Mesendoderm (in vitro differentiated cells): ENCODE results near the gene DEGS2.

Experiments
- DNase-seq: peaks from one replicate; pipeline ENCODE4 v3.0.0; 2013
- H2AK5ac ChIP-seq: 2 replicates; pipeline ENCODE4 v1.6.1; 2013; ENCODE audit warnings: low read length, inconsistent platforms
- H2BK120ac ChIP-seq: 2 replicates; pipeline ENCODE4 v1.6.1; 2013; ENCODE audit warnings: low read depth, mild to moderate bottlenecking, low read length, moderate library complexity, mixed read lengths
- H2BK15ac ChIP-seq: replicated peaks from 2 replicates; pipeline ENCODE4 v1.6.1; 2013; ENCODE audit warnings: low read depth, mild to moderate bottlenecking, moderate library complexity
- H2BK5ac ChIP-seq: 2 replicates; pipeline ENCODE4 v1.6.1; 2013; ENCODE audit warnings: low read length, inconsistent platforms
- H3K18ac ChIP-seq: 2 replicates; pipeline ENCODE4 v1.6.1; 2013; ENCODE audit warnings: mild to moderate bottlenecking, low read length, mixed read lengths
- H3K23ac ChIP-seq: one replicate; pipeline ENCODE4 v1.6.1; 2013; ENCODE audit warnings: low read length
- H3K27ac ChIP-seq: 2 replicates; pipeline ENCODE4 v1.5.1; 2013; ENCODE audit warnings: low read depth, mild to moderate bottlenecking, inconsistent platforms, low read length, moderate library complexity
- H3K27me3 ChIP-seq: 2 replicates; pipeline ENCODE4 v1.6.1; 2013; ENCODE audit warnings: low read length, control low read depth, mild to moderate bottlenecking, inconsistent platforms; ENCODE audit not compliant: insufficient read depth, poor library complexity
- H3K36me3 ChIP-seq: 2 replicates; pipeline ENCODE4 v1.6.1; 2013; ENCODE audit warnings: low read length, inconsistent platforms; ENCODE audit not compliant: control insufficient read depth, insufficient read depth
- H3K4ac ChIP-seq: one replicate; pipeline ENCODE4 v1.6.1; 2013; ENCODE audit warnings: low read depth, mild to moderate bottlenecking, low read length, moderate library complexity
- H3K4me1 ChIP-seq: 2 replicates; pipeline ENCODE4 v1.6.1; 2013; ENCODE audit warnings: low read depth, low read length, inconsistent platforms; ENCODE audit not compliant: control insufficient read depth
- H3K4me2 ChIP-seq: 2 replicates; pipeline ENCODE4 v1.6.1; 2013; ENCODE audit warnings: low read length
- H3K4me3 ChIP-seq: 2 replicates; pipeline ENCODE4 v1.5.1; 2013; ENCODE audit warnings: mild to moderate bottlenecking, low read length
- H3K56ac ChIP-seq: one replicate; pipeline ENCODE4 v1.6.1; 2013; ENCODE audit warnings: low read length
- H3K79me1 ChIP-seq: 2 replicates; pipeline ENCODE4 v1.6.1; 2013; ENCODE audit warnings: low read length, inconsistent platforms
- H3K79me2 ChIP-seq: 2 replicates; pipeline ENCODE4 v1.6.1; 2013; ENCODE audit warnings: mild to moderate bottlenecking, low read length; ENCODE audit not compliant: control insufficient read depth, insufficient read depth
- H3K9ac ChIP-seq: 2 replicates; pipeline ENCODE4 v1.6.1; 2013; ENCODE audit warnings: low read length, inconsistent platforms
- H4K5ac ChIP-seq: one replicate; pipeline ENCODE4 v1.6.1; 2013; ENCODE audit warnings: low read length
- H4K8ac ChIP-seq: one replicate; pipeline ENCODE4 v1.6.1; 2013; ENCODE audit warnings: low read depth, mild to moderate bottlenecking, control low read depth, low read length, moderate library complexity
- WGBS: extraction: QIAGEN DNeasy Blood & Tissue Kit; methylation state at CpG from one replicate; pipeline ENCODE4 v1.1.7; 2013; ENCODE audit warnings: low lambda C conversion rate, missing lambda C conversion rate; ENCODE audit not compliant: insufficient coverage; ENCODE audit errors: extremely low coverage; 5-methylcytosine and 5-hydroxymethylcytosine counted together

The DEGS2 gene

DNA sequence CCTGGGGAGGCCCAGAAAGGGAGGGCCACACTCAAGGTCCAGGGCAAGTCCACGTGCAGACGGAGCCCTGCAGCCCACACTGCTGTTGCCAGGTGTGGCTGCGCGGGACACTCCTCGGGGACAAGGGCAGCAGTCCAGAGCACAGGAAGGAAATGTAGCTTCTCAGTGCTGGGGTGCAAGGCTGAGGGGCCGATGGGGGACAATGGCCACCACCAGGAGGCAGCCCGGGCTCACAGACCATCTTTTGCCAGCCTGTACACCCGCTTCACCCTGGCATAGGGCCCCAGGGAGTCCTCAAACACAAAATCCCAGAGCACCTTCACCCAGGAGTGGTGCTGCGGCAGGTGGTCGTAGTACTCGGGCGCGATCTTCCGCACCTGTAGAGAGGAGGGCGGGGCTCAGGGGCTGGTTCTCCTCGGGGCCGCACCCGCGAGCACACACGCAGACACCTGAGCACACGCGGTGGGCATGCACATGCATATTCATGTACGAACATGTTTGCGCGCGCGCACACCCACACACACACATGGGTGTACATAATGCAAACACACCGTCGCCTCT, 12.8 kb downstream of the DEGS2 start:
- H2AK5ac ChIP-seq: no peak overlapping the region
- no peak overlapping the region for H3K23ac ChIP-seq
- no peak overlapping the region for H2BK15ac ChIP-seq
- no peak overlapping the region for H3K4me2 ChIP-seq
- H3K4me3 ChIP-seq: no peak overlapping the region
- H3K27me3 ChIP-seq: no peaks in the 10 kb centered on the region
- no peaks in the 10 kb centered on the region for H3K79me2 ChIP-seq
- no peaks in the 10 kb centered on the region for H3K79me1 ChIP-seq
- no peak overlapping the region for H3K9ac ChIP-seq
- no peak overlapping the region for H2BK5ac ChIP-seq
- no peak for DNase-seq
- H3K36me3 ChIP-seq: no peaks in the 10 kb centered on the region
- H4K5ac ChIP-seq: no peak overlapping the region
- no CpG with 5 or more reads among the region's 29 CpGs for WGBS
- H3K56ac ChIP-seq: no peak overlapping the region
- no peak overlapping the region for H3K18ac ChIP-seq
- no peak overlapping the region for H3K27ac ChIP-seq
- H2BK120ac ChIP-seq: no peak overlapping the region
- H3K4ac ChIP-seq: no peak overlapping the region
- no peak overlapping the region for H4K8ac ChIP-seq
- H3K4me1 ChIP-seq: no peaks in the 10 kb centered on the region

- Histone ChIP-seq H2AK5ac (no peak overlapping the region), H3K56ac (no peak overlapping the region), H3K36me3 (no peaks in the 10 kb centered on the region), H2BK15ac (no peak overlapping the region), H3K4me1 (no peaks in the 10 kb centered on the region), H3K4me2 (no peak overlapping the region), H3K27ac (no peak overlapping the region), H3K27me3 (no peaks in the 10 kb centered on the region), H3K18ac (no peak overlapping the region), H4K5ac (no peak overlapping the region), H3K4ac (no peak overlapping the region), H2BK5ac (no peak overlapping the region), H4K8ac (no peak overlapping the region), H3K79me2 (no peaks in the 10 kb centered on the region), H3K23ac (no peak overlapping the region), H3K9ac (no peak overlapping the region), H2BK120ac (no peak overlapping the region), H3K79me1 (no peaks in the 10 kb centered on the region), H3K4me3 (no peak overlapping the region)
- no CpG with 5 or more reads among the region's 27 CpGs for WGBS
- DNase-seq: no peak
Observed at GRCh38 chr14:100145682-100146464, 13.6 kb downstream of the DEGS2 start.

DNA sequence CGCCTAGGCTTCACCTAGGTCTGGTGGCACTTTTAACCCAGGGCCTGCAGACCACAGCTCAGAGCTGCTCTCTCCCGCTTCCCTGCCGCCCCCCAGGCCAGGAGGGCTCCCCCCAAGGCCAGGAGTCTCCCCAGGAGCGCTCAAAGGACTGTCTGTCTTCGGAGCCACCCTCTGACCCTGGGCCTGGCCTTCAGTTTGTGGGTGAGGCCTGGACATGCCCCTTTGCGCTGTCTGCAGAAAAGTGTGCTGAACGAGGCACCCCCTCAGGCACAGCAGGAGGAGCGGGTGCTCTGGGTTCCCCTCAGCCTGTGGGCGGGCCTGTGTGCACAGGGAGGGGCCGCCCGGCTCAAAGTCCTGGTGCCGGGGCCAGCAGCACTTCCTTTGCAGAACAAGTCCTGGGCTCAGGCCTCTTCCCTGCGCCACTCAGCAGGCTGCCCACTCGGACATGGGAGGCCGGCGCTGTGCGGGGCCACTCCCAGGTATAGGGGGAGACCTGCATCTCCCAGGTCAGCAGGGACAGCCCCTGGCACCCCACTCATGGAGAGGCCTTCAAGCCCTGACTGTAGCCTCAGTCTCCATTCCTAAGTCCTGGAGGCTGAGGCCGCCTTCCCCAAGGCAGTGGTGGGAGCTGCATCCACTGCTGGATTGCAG, 14.3 kb downstream of the DEGS2 start:
- H3K79me1 ChIP-seq: no peaks in the 10 kb centered on the region
- H3K79me2 ChIP-seq: no peaks in the 10 kb centered on the region
- H3K27me3 ChIP-seq: no peaks in the 10 kb centered on the region
- H3K4me3 ChIP-seq: no peak overlapping the region
- H4K8ac ChIP-seq: no peak overlapping the region
- no peak overlapping the region for H3K9ac ChIP-seq
- H3K18ac ChIP-seq: no peak overlapping the region
- H2BK5ac ChIP-seq: no peak overlapping the region
- no peak overlapping the region for H3K27ac ChIP-seq
- no peak overlapping the region for H3K56ac ChIP-seq
- WGBS: no CpG with 5 or more reads among the region's 18 CpGs
- H2BK120ac ChIP-seq: no peak overlapping the region
- H2BK15ac ChIP-seq: no peak overlapping the region
- no peak overlapping the region for H3K23ac ChIP-seq
- no peak overlapping the region for H4K5ac ChIP-seq
- H3K4ac ChIP-seq: no peak overlapping the region
- DNase-seq: no peak
- H3K4me2 ChIP-seq: no peak overlapping the region
- no peaks in the 10 kb centered on the region for H3K36me3 ChIP-seq
- H2AK5ac ChIP-seq: no peak overlapping the region
- H3K4me1 ChIP-seq: no peaks in the 10 kb centered on the region

- no peaks in the 10 kb centered on the region for H3K36me3 ChIP-seq
- no peak overlapping the region for H3K9ac ChIP-seq
- no peak overlapping the region for H2BK15ac ChIP-seq
- WGBS: no CpG with 5 or more reads among the region's 4 CpGs
- H4K8ac ChIP-seq: no peak overlapping the region
- H3K79me1 ChIP-seq: no peaks in the 10 kb centered on the region
- no peak for DNase-seq
- H3K56ac ChIP-seq: no peak overlapping the region
- no peak overlapping the region for H3K23ac ChIP-seq
- H3K4me3 ChIP-seq: no peak overlapping the region
- no peak overlapping the region for H2AK5ac ChIP-seq
- H3K27ac ChIP-seq: no peak overlapping the region
- no peak overlapping the region for H3K4ac ChIP-seq
- H3K4me2 ChIP-seq: no peak overlapping the region
- H3K18ac ChIP-seq: no peak overlapping the region
- no peak overlapping the region for H2BK5ac ChIP-seq
- no peaks in the 10 kb centered on the region for H3K79me2 ChIP-seq
- H3K27me3 ChIP-seq: no peaks in the 10 kb centered on the region
- no peaks in the 10 kb centered on the region for H3K4me1 ChIP-seq
- no peak overlapping the region for H4K5ac ChIP-seq
- H2BK120ac ChIP-seq: no peak overlapping the region
Observed at GRCh38 chr14:100144645-100144995, 14.8 kb downstream of the DEGS2 start.

DNA sequence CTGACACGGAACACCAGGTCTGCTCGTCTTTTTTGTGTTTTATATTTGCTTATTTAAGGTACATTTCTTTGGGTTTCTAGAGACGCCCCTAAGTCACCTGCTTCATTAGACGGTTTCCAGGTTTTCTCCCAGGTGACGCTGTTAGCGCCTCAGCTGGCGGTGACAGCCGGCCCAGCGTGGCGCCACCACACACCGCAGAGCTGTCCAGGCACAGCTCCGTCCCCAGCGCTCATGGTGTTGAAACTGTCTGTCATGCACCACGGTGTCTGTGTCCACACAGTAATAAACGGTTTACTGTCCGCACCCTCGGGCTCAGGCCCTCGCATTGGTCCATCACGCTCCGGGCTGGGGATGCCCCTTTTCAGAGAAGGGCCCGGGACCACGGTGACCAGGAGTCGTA, 15.5 kb downstream of the DEGS2 start:
- Histone ChIP-seq H3K56ac (no peak overlapping the region), H2BK15ac (no peak overlapping the region), H3K4me2 (no peak overlapping the region), H4K8ac (no peak overlapping the region), H2AK5ac (no peak overlapping the region), H2BK120ac (no peak overlapping the region), H3K79me2 (no peaks in the 10 kb centered on the region), H3K36me3 (no peaks in the 10 kb centered on the region), H3K4me1 (no peaks in the 10 kb centered on the region), H3K4ac (no peak overlapping the region), H3K27ac (no peak overlapping the region), H2BK5ac (no peak overlapping the region), H3K27me3 (no peaks in the 10 kb centered on the region), H3K23ac (no peak overlapping the region), H4K5ac (no peak overlapping the region), H3K18ac (no peak overlapping the region), H3K79me1 (no peaks in the 10 kb centered on the region), H3K9ac (no peak overlapping the region), H3K4me3 (no peak overlapping the region)
- no CpG with 5 or more reads among the region's 23 CpGs for WGBS
- no peak for DNase-seq
